Mesothelial cell of epicardium (in vitro differentiated cells): Measurements from ENCODE around the gene FAM200C. TPM values are rescaled to one million over a fixed set of nuclear protein-coding genes. Genes with fewer than 3 reads are reported as not detected.
A peak's percentile ranks its signal among the peaks of the same experiment; 100 is the strongest.

Experiments used
- DNase-seq, 2 experiments: peaks; one replicate each; pipeline ENCODE4 v3.0.0; 2021; ENCODE audit warnings: low spot score in 2 of 2; ENCODE audit not compliant: unreplicated experiment in 2 of 2
- H3K27ac Mint-ChIP-seq: 2 replicates; pipeline ENCODE4 v1.8.0; 2021; ENCODE audit warnings: mixed read lengths
- H3K27me3 Mint-ChIP-seq: 2 replicates; pipeline ENCODE4 v1.8.0; 2021; ENCODE audit warnings: low read depth, mixed read lengths
- H3K36me3 Mint-ChIP-seq: 2 replicates; pipeline ENCODE4 v1.8.0; 2021; ENCODE audit warnings: mixed read lengths
- H3K4me1 Mint-ChIP-seq: 2 replicates; pipeline ENCODE4 v1.8.0; 2021; ENCODE audit warnings: mixed read lengths
- H3K4me3 Mint-ChIP-seq: 2 replicates; pipeline ENCODE4 v1.8.0; 2021; ENCODE audit warnings: mild to moderate bottlenecking, moderate library complexity, mixed read lengths
- H3K9me3 Mint-ChIP-seq: 2 replicates; pipeline ENCODE4 v1.8.0; 2021; ENCODE audit warnings: mixed read lengths
- total RNA-seq: library from RNA; stranded (reverse); gene quantifications from 3 replicates; pipeline ENCODE4 v1.2.1, GENCODE V29; 2021
- TF ChIP-seq, protein P1 (sequence below): fragments of 200-600 bp; sonication (generic); IDR thresholded peaks from one replicate; pipeline ENCODE4 v1.5.0; 2021; ENCODE audit warnings: antibody characterized with exemption; ENCODE audit not compliant: unreplicated experiment

The FAM200C gene
- 5.8 to 6.6 TPM (median 6.0 TPM) in 3 replicates for total RNA-seq

DNA sequence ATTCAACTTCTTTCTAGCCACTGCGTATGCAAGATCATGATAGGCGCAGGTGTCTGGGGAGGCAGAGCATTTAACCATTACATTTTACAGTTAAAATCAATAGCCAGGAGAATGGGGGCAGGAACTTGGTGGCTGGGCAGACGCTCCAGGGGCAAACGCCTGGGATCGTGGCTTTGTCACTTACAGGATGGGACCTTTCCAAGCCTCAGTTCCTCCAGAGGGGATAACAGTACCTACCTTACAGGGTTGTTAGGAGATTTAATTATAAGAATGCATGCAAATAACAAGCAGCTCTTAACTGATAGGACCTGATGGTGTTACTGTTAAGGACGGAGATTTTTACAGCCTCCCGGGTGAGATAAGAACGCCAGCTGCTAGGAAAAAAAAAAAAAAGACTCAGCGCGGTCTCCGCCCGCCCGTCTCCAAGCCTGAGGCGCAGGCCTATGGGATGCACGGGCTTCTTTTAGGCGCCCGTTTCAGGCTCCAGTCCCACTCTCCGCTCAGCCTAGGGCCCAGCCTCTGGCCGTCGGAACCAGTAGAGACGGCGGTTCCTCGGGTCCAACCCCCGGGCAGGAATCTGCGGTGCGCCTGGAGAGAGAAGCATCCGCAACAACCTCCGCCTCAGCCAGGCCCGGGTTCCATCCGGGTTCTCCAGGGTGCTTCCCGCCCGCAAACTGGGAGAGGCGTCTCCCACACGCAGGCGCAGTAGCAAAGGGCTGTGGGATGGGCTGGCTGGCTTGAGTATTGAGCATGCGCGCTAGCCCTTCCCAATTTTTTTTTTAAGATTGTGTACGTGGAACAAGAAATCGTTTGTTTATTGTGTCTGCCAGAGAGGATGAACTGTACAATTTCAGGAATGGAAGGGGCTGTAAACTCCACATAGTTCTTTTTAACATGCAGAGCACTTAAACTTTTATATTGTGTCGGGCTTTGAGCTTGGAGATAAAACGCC lies at the start of gene FAM200C:
TSS of gene FAM200C (minus strand) at position 653 of the 952 bp plus-strand sequence. CDS start 4,564 bp downstream, outside the sequence.
- TF ChIP-seq, protein P1, sequence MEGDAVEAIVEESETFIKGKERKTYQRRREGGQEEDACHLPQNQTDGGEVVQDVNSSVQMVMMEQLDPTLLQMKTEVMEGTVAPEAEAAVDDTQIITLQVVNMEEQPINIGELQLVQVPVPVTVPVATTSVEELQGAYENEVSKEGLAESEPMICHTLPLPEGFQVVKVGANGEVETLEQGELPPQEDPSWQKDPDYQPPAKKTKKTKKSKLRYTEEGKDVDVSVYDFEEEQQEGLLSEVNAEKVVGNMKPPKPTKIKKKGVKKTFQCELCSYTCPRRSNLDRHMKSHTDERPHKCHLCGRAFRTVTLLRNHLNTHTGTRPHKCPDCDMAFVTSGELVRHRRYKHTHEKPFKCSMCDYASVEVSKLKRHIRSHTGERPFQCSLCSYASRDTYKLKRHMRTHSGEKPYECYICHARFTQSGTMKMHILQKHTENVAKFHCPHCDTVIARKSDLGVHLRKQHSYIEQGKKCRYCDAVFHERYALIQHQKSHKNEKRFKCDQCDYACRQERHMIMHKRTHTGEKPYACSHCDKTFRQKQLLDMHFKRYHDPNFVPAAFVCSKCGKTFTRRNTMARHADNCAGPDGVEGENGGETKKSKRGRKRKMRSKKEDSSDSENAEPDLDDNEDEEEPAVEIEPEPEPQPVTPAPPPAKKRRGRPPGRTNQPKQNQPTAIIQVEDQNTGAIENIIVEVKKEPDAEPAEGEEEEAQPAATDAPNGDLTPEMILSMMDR = no peak
- Mint-ChIP-seq H3K27me3 (no peaks in the 10 kb centered on the region), H3K9me3 (no peaks in the 10 kb centered on the region), H3K36me3 (peaks cover 15% of the 10 kb centered on the region), H3K27ac (peak within 1 kb of the TSS; percentile 99), H3K4me1 (peaks cover 21% of the 10 kb centered on the region), H3K4me3 (peak within 1 kb of the TSS; percentile 89)
- peak; percentile 86 to 91 for DNase-seq

DNA sequence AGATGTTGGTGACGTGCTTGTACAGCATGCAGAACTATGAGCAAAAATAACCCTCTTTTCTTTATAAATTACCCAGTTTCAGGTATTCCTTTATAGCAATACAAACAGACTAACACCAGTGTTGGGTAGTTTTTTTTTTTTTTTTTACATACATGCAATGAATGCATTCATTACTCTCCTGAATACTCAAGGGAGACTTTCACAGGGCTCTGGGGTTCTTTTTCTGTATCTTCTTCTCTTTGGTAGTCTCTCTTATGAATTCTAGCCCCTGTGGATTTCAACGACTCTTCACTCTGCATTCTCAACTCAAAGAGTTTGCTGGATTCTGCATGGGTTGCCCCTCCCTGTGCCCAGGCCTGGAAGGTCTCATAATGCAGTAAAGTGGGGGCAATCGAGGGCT lies 49.6 kb upstream of the FAM200C start:
- TF ChIP-seq, protein P1 = no peak
- DNase-seq = no peak
- no peaks in the 10 kb centered on the region for H3K36me3 Mint-ChIP-seq
- peaks cover 5% of the 10 kb centered on the region for H3K27me3 Mint-ChIP-seq
- peaks cover 23% of the 10 kb centered on the region for H3K9me3 Mint-ChIP-seq
- no peak overlapping the region for H3K27ac Mint-ChIP-seq
- H3K4me1 Mint-ChIP-seq = peaks cover 13% of the 10 kb centered on the region
- H3K4me3 Mint-ChIP-seq = no peak overlapping the region

DNA sequence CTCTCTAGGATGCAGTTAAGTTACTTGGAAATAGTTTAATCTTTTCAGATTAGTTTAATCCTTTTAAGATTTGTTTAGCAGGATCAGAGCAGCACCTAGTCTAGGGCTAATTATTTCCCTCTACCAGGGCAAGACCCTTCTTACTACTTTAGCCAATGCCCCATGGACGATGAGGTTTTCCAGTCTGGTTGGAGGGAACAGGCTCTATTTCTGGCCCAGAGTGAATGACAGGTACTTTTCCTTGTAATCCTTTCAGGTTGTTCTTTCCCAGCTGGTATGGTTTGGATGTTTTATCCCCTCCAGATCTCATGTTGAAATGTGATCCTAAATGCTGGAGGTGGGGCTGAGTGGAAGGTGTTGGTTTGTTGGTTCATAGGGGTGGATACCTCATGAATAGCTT lies 49.0 kb upstream of the FAM200C start:
- peaks cover 23% of the 10 kb centered on the region for H3K9me3 Mint-ChIP-seq
- TF ChIP-seq, protein P1 = no peak
- peaks cover 5% of the 10 kb centered on the region for H3K27me3 Mint-ChIP-seq
- no peaks in the 10 kb centered on the region for H3K36me3 Mint-ChIP-seq
- peaks cover 9% of the 10 kb centered on the region for H3K4me1 Mint-ChIP-seq
- H3K4me3 Mint-ChIP-seq = no peak overlapping the region
- no peak for DNase-seq
- H3K27ac Mint-ChIP-seq = no peak overlapping the region

DNA sequence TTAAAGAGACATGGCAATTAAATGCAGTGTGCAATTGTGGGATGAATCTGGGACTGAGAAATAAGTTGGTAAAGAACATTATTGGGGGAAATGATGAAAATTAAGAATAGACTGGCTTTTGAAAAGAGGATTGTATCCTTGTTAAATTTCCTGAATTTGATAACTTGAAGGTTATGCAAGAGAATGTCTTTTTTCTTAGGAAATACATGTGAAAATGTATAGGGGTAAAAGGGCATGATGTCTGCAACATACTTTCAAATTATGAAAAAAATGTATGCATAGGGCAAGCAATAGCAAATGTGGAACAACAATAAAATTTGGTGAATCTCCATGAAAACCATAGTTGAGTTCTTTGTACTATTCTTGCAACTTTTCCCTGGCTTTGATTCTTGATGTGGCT lies 45.9 kb upstream of the FAM200C start:
- Mint-ChIP-seq H3K27ac (no peak overlapping the region), H3K4me1 (peaks cover 6% of the 10 kb centered on the region), H3K4me3 (no peak overlapping the region), H3K9me3 (peaks cover 23% of the 10 kb centered on the region), H3K27me3 (peaks cover 5% of the 10 kb centered on the region), H3K36me3 (no peaks in the 10 kb centered on the region)
- DNase-seq = no peak
- TF ChIP-seq, protein P1 = no peak

DNA sequence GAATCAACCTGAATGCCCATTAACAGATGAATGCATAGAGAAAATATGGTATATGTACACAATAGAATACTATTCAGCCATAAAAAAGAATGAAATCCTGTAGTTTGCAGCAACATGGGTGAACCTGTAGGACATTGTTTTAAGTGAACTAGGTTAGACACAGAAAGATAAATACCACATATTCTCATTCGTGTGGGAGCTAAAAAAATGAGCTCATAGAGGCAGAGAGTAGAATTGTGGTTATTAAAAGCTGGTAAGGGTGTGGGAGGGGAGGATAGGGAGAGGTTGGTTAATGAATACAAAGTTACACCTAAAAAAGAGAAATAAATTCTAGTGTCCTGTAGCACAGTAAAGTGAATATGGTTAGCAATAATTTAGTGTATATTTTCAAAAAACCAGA lies 45.3 kb upstream of the FAM200C start:
- H3K4me3 Mint-ChIP-seq = no peak overlapping the region
- H3K9me3 Mint-ChIP-seq = peaks cover 23% of the 10 kb centered on the region
- peaks cover 7% of the 10 kb centered on the region for H3K27me3 Mint-ChIP-seq
- no peaks in the 10 kb centered on the region for H3K36me3 Mint-ChIP-seq
- DNase-seq = no peak
- no peak overlapping the region for H3K27ac Mint-ChIP-seq
- H3K4me1 Mint-ChIP-seq = peaks cover under 1% of the 10 kb centered on the region
- TF ChIP-seq, protein P1 = no peak
